NCI-H446 treated with DMSO at 0.1 percent for 48 hours (cell line): ENCODE results near the gene PCDHB15.
"Not testable (repeated sequence)": the region's sequence is repeated elsewhere in the genome, so short reads cannot be mapped to it uniquely, and the experiment has no call there.

Experiments used
- DNase-seq: peaks from one replicate; lab custom pipeline; 2025; lab: John Stamatoyannopoulos, UW

PCDHB15 gene

DNA sequence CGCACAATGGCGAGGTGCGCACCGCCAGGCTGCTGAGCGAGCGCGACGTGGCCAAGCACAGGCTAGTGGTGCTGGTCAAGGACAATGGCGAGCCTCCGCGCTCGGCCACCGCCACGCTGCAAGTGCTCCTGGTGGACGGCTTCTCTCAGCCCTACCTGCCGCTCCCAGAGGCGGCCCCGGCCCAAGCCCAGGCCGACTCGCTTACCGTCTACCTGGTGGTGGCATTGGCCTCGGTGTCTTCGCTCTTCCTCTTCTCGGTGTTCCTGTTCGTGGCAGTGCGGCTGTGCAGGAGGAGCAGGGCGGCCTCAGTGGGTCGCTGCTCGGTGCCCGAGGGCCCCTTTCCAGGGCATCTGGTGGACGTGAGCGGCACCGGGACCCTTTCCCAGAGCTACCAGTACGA, 2.2 kb downstream of the PCDHB15 start:
- DNase-seq: not testable (repeated sequence)

DNA sequence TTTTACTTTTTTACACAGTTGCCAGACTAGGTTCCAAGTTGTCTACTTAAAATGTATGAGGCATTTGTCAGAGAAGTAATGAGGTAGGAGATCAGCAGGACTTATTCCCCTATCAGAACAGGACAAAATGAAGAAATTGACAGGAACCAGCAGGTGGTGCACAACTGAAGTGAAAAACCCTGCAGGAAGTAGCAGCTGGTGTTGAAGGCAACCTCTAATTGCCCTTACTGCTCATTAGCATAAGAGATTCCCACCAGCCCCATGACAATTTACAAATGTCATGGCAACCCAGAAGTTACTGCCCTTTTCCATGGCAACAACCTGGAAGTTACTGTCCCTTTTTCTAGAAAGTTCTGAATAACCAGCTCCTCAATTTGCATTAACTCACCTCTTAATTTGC, 5.4 kb downstream of the PCDHB15 start:
- no peak for DNase-seq

DNA sequence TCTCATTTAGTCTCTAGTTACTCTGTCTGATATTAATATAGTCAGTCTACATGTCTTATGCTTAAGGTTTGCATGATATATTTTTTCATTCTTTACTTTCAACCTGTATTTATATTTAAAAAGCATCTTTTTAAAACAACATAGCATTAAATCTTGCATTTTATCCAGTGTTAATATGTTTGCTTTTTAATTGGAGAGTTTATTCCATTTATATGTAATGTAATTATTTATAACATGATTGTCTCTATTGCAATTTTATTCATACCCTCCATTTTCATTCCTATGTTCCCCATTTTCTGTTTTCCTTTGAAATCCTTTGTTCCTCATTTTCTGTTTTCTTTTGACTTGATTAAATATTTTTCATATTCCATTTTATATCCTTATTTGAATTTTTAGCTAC, 13.3 kb downstream of the PCDHB15 start:
- DNase-seq: no peak

GRCh38 chr5:141258948-141259347, 13.8 kb downstream of the PCDHB15 start:
- no peak for DNase-seq

DNA sequence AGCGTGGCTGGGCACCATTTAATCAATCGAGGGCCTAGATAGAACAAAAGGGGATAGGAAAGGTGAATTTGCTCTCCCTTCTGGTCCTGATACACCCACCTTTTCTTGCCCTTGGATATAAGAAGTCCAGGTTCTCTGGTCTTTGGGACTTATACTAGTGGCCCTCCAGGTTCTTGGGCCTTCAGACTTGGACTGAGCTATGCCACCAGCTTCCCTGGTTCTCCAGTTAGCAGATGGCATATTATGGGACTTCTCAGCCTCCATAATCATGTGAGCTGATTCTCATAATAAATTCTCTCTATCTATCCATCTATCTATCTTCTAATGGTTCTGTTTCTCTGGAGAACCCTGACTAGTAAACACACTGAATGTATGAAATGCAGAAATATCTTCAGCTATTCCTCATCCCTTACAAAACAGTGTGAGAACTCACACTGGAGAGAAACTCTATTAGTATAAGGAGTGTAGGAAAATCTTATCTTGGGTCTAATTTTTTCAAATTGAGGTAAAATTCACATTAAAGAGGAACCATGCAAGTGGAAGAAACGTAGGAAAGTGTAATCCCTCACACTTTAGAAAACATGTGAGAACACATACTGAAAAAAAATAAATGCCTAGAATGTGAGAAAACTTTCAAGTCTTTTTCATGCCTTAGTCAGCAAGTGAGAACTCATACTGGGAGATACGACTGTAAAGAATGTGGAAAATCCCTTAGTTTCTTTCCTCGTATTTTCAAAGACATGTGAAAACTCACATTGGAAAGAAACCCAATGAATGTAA, 15.5 kb downstream of the PCDHB15 start:
- no peak for DNase-seq

DNA sequence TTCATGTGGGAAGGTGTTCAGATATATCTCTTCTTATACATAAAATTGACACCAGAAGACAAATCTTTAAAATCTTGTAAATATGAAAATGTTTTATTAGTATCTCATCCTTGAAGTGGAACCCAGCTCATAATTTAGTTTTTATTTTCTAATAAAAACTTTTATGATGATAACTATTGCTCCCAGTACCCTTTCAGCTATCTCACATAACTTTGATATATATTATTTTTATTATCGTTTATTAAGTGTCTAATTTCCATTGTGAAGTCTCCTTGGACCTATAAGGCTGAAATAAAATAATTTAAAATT, 16.0 kb downstream of the PCDHB15 start:
- no peak for DNase-seq

DNA sequence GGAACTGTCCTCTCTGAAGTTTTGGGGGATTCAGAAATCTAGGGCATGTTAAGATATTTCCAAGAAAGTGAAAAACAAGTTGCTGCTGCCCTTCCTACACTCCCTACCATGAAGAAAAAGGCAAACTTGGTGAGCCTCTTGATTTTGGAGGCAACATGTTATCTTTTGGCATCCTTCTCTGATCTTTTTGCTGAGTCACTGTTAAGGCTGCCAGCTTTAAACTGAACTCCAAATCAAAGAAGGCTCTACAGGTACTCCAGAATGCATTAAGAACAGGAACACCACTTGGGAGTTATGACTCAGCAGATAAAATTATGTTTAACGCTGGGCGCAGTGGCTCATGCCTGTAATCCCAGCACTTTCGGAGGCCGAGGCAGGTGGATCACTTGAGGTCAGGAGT, 24.0 kb downstream of the PCDHB15 start:
- no peak for DNase-seq

DNA sequence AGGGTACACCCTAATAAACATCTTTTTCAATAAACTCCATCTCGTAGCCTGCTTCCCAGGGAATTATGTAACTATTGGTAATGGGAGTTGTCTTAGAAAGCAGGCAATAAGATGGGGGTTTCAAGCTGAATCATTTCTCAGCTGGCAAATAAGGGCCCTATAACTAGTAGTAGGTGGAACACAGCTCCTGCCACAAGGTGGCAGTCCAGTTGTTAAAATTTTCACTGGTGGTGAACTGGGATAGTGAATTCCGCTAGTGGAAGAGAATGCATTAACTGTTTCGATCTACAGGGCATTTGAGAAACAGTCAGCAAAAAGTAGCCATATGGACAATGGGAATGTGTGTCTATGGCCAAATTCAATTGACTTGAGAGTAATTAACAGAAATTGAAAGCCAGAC, 27.7 kb downstream of the PCDHB15 start:
- no peak for DNase-seq

DNA sequence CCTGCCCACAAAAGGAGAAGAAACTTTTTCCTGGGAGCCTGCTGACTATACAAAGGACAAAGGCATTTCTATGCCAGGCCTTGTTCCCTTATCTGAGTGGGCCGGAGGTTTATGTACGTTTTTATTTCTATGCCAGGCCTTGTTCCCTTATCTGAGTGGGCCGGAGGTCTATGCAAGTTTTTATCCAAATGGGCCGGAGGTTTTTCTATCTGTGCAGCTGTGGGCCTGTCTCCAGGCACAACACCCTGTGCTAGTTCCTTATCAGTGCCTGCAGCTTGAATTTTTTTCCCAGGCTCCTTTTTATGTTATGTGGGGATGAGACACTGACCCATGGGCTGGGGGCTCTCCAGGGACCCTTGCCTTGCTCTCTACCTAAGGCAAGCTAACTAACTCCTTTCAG, 53.2 kb downstream of the PCDHB15 start:
- DNase-seq: no peak
